GM19372 (cell line): ENCODE measurements around the gene ESR2.

Source experiments
- ATAC-seq: cut with Tn5 transposase; IDR thresholded peaks from one replicate; pipeline ENCODE4 v1.9.1; 2021; ENCODE audit warnings: mild to moderate bottlenecking, low read depth, moderate library complexity; ENCODE audit not compliant: unreplicated experiment

Gene ESR2

GRCh38 chr14:64272019-64272418 is 22.2 kb downstream of the ESR2 start:
- ATAC-seq, result no peak

DNA sequence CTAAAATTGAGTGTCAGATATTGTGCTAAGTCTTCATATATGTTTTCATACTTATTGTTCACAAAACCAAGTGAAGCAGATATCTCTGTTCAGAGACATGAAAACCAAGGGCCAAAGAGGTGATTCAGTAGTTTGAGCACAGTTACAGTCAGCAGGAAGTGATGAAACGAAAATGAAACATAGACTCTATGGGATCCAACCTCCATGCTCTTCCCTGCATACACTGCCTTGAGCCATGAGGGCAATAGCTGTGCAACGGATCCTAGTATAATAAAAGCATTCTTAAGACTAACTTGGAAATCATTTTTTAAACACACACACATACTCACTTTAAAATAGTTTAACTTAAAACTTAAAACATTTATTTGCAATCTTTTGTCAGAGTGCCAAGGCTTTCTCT is 27.9 kb downstream of the ESR2 start:
- no peak for ATAC-seq

- ATAC-seq, result no peak
Measured at GRCh38 chr14:64265222-64265621, 28.9 kb downstream of the ESR2 start.

DNA sequence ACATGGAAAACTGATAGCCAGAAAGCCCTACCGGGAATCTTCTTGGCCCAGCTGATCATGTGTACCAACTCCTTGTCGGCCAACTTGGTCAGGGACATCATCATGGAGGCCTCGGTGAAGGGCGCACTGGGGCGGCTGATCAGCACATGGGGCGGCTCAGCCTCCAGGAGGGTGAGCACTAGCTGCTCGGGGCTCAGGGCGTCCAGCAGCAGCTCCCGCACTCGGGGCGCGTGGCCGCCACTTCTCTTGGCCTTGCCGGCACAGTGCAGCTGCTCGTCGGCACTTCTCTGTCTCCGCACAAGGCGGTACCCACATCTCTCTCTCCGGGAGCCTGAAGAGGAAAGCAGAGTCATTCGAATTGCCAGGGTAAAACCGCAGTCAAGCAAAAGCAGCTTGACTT is 33.8 kb downstream of the ESR2 start:
- no peak for ATAC-seq

DNA sequence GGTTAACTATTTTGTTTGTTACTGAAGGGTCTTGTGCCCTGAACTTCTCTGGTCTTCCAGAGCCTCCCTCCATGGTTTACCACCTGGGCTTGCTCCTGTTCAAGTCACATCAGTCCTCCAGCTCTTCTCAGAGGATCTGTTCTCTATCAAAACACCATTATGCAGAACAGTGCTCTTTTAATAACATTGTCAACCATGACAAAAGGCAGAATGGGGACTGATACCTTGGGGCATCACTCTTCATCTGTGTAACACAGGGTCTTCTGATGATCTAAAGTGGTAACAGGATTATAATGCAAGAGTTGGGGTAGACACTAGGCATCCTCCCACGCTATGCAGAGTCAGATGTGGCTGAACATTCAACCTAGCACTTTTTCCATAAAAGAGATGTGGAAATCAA is 38.4 kb downstream of the ESR2 start:
- no peak for ATAC-seq

DNA sequence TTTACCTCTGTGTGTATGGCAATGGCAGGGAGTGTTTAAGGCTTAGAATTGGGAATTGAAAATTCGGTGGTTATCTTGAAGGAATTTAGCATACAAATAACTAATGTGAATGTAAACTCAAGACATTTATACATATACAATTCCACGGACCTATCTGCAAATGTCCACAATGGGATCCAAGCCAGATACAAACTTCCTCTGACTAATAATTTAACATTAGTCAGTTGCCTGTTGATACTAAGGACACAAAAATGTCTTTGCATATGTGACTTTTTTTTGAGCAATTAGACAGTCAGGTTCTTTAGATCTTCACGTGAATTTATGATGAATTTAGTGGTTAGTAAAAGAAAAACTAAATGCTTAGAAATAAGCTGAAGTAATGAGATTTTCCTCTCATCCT is 40.5 kb downstream of the ESR2 start:
- no peak for ATAC-seq

GRCh38 chr14:64249363-64249762 is 44.8 kb downstream of the ESR2 start:
- no peak for ATAC-seq

GRCh38 chr14:64248689-64249088 is 45.5 kb downstream of the ESR2 start:
- ATAC-seq, result no peak

- no peak for ATAC-seq
Measured at GRCh38 chr14:64247195-64247594, 47.0 kb downstream of the ESR2 start.

DNA sequence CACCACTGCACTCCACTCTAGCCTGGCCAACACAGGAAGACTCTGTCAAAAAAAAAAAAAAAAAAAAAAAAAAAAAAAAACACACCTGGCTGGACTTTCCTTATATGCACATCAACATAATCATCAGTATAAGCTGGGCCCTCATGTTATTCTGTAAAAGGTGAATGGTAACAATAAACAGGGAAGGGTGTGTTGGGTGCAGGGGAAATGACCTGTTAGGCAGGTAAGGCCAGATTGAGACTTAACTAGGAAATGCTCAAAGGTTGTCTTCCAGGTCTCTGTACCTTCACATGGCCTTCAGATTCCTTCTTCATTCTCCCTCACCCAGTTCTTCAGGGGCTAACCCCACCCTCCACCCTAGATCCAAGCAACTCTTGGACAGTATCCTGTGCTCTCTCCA is 47.5 kb downstream of the ESR2 start:
- ATAC-seq, result no peak

DNA sequence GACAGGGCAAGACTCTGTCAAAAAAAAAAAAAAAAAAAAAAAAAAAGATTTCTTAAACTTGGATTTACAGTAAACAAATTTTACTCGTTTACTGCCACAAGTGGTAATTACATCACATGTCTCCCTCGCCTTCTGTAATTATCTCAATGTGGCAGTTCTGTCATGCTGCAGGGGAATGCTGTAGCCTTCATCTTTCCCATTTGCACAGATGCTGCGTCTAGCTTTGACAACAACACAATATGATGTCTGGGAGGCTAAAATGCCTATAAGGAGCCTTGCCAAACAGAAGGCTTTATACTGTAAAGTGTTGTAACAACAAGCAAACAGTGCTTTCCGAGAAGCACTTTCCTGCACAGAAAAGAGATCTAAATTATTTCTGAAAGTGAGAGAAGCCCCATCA is 48.7 kb downstream of the ESR2 start:
- ATAC-seq, result no peak

DNA sequence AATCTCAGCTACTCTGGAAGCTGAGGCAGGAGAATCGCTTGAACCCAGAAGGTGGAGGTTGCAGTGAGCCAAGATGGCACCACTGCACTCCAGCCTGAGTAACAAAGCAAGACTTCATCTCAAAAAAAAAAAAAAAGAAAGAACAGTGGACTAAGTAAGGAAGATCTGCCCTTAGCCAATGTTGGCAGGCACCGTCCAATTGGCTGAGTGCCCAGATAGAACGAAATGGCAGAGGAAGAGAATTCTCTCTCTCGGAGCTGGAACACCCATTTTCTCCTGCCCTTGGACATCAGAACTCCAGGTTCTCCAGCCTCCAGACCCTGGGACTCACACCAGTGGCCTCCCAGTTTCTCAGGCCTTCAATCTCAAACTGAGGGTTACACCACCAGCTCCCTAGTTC is 49.9 kb downstream of the ESR2 start:
- no peak for ATAC-seq

GRCh38 chr14:64238631-64239030 is 55.5 kb downstream of the ESR2 start:
- ATAC-seq, result no peak

GRCh38 chr14:64238049-64238448 is 56.1 kb downstream of the ESR2 start:
- no peak for ATAC-seq

- ATAC-seq, result peak; percentile 63
Measured at GRCh38 chr14:64235652-64236640, 58.2 kb downstream of the ESR2 start.

GRCh38 chr14:64234877-64235651 is 59.1 kb downstream of the ESR2 start:
- ATAC-seq, result peak; percentile 11

DNA sequence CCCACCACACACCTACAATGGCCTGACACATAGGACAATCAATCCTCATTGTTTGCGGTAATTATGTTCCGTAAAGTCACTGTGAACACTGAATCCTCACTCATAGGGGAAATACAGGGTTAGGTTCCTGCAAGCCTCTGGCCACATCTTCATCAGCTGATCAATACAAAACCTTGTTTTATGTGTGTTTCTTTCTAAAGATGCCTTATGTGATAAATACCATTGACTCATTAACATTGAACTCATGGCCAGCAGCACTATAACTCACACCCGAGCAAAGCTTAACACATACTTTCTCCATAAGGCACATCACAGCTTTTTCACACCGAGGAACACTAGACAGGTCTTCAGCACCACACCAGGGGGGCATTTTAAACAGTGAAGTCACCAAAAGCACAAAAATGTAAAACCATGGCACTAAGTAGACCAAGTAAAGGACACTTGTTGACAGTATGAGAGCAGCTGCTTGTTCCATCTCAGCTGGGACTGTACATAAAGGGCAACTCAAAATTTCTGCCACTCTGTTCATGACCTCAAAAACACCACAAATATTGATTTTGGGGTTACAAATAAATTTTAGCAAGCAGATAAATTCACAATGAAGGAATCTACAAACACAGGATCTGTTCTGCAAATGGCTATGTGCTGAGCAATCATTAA is 60.5 kb downstream of the ESR2 start:
- ATAC-seq, result no peak

DNA sequence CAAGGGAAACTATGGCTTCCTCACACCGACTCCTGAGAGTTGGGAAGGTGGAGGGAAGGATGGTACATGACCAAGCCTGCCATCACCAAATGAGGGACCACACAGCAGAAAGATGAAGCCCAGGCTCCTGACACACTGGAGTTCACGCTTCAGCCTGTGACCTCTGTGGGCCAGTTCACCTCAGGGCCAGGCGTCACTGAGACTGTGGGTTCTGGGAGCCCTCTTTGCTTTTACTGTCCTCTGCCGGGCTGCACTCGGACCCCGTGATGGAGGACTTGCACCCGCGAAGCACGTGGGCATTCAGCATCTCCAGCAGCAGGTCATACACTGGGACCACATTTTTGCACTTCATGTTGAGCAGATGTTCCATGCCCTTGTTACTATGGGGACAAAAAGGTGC is 61.2 kb downstream of the ESR2 start:
- ATAC-seq, result no peak

GRCh38 chr14:64232095-64232838 is 61.9 kb downstream of the ESR2 start:
- no peak for ATAC-seq

GRCh38 chr14:64229489-64229888 is 64.7 kb downstream of the ESR2 start:
- no peak for ATAC-seq
